ENCODE data around the gene STRAP. TPM values are rescaled to one million over a fixed set of nuclear protein-coding genes. Genes with fewer than 3 reads are reported as not detected.

STRAP gene
- total and polyA plus RNA-seq, 2 of the 13 experiments (the other 11 are each of a cell fraction or from before 2014, with no cell fraction given): 66.9 to 118 TPM

GRCh38 chr12:15910864-15911721 is 28.9 kb downstream of the STRAP start, which contains the start of gene DERA (continued):
- peak; percentile 40 for TF ChIP-seq ZNF18 (CRISPR knock-in tag; IDR thresholded peaks at IDR 0.05; ENCODE audit: insufficient replicate concordance)
- TF ChIP-seq BCL6 (CRISPR knock-in tag; IDR thresholded peaks at IDR 0.05): no peak; the same call in 1 of the 2 replicates
- TF ChIP-seq ZBTB39 (CRISPR knock-in tag; IDR thresholded peaks at IDR 0.05): no peak
- no peak for TF ChIP-seq TAF15 (IDR thresholded peaks at IDR 0.05; ENCODE audit: low read depth, low read length, poor library complexity, severe bottlenecking)
- TF ChIP-seq ZMAT3 (CRISPR knock-in tag; conservative IDR thresholded peaks at IDR 0.05): peak; percentile 81
- TF ChIP-seq CREBL2 (CRISPR knock-in tag; IDR thresholded peaks at IDR 0.05; ENCODE audit: borderline replicate concordance): no peak
- TF ChIP-seq ZNF749 (CRISPR knock-in tag; IDR thresholded peaks at IDR 0.05; ENCODE audit: borderline replicate concordance): peak; percentile 76; the same call in 1 of the 2 replicates
- TF ChIP-seq FOXC1 (CRISPR knock-in tag; IDR thresholded peaks at IDR 0.05; ENCODE audit: borderline replicate concordance): peak; percentile 57; the same call in 1 of the 2 replicates
- peak; percentile 80; the same call in 1 of the 2 replicates for TF ChIP-seq ZNF225 (CRISPR knock-in tag; IDR thresholded peaks at IDR 0.05)
- peak; percentile 14; the same call in 1 of the 2 replicates for TF ChIP-seq ZBTB43 (CRISPR knock-in tag; conservative IDR thresholded peaks at IDR 0.05)
- no peak for TF ChIP-seq ATF6 (CRISPR knock-in tag; conservative IDR thresholded peaks at IDR 0.05)
- TF ChIP-seq SIN3A (IDR thresholded peaks at IDR 0.05; ENCODE audit: borderline replicate concordance, low read depth, low read length): peak; percentile 55; the same call in 1 of the 2 replicates
- TF ChIP-seq CC2D1A (CRISPR knock-in tag; IDR thresholded peaks at IDR 0.05): 0 out of 2 replicates have a peak, but pooled peaks have one; percentile 78
- no peak for TF ChIP-seq RBM22 (optimal IDR thresholded peaks at IDR 0.05; ENCODE audit: low read length)
- TF ChIP-seq YEATS2 (CRISPR knock-in tag; IDR thresholded peaks at IDR 0.05; ENCODE audit: borderline replicate concordance): 0 out of 2 replicates have a peak, but pooled peaks have one; percentile 14
- 0 out of 2 replicates have a peak, but pooled peaks have one; percentile 63 for TF ChIP-seq ZNF30 (CRISPR knock-in tag; IDR thresholded peaks at IDR 0.05)
- TF ChIP-seq NCOR1 (IDR thresholded peaks at IDR 0.05; ENCODE audit: borderline replicate concordance, low read length): no peak
- no peak for TF ChIP-seq ATF4 (CRISPR knock-in tag; IDR thresholded peaks at IDR 0.05)
- TF ChIP-seq ZNF607 (CRISPR knock-in tag; IDR thresholded peaks at IDR 0.05; ENCODE audit: borderline replicate concordance): peak; percentile 28; the same call in 1 of the 2 replicates

Data from HepG2 (cell line).